SK-N-SH treated with all-trans-retinoic acid at 6 μM for 48 hours (cell line): Measurements from ENCODE around the gene KIF1C.

Source experiments
- ARNTL ChIP-seq: fragments of 450-650 bp; formaldehyde crosslinking; IDR thresholded peaks from 2 replicates; pipeline ENCODE4 v1.5.0; 2020; ENCODE audit warnings: low read depth, mild to moderate bottlenecking, moderate library complexity, borderline replicate concordance
- CSDC2 ChIP-seq: fragments of 250-450 bp; sonication (Bioruptor Pico); IDR thresholded peaks from 2 replicates; pipeline ENCODE4 v1.5.0; 2020; ENCODE audit warnings: mild to moderate bottlenecking, moderate library complexity
- ESRRG ChIP-seq: fragments of 250-450 bp; sonication (Bioruptor Pico); IDR thresholded peaks from 2 replicates; pipeline ENCODE4 v1.6.1; 2021; ENCODE audit warnings: mild to moderate bottlenecking
- GLIS3 ChIP-seq: fragments of 250-450 bp; sonication (Bioruptor Pico); IDR thresholded peaks from 2 replicates; pipeline ENCODE4 v1.5.0; 2020; ENCODE audit warnings: mild to moderate bottlenecking, moderate library complexity
- RARB ChIP-seq: fragments of 250-450 bp; sonication (Bioruptor Pico); IDR thresholded peaks from 2 replicates; pipeline ENCODE4 v1.8.0; 2021; ENCODE audit warnings: mild to moderate bottlenecking, moderate library complexity
- SNAI2 ChIP-seq: fragments of 250-450 bp; sonication (Bioruptor Pico); IDR thresholded peaks from 2 replicates; pipeline ENCODE4 v1.5.0; 2020; ENCODE audit warnings: mild to moderate bottlenecking, moderate library complexity
- ZC3H10 ChIP-seq: fragments of 250-450 bp; sonication (Bioruptor Pico); IDR thresholded peaks from 2 replicates; pipeline ENCODE4 v1.5.1; 2021; ENCODE audit warnings: mild to moderate bottlenecking, moderate library complexity
- ZFP30 ChIP-seq: fragments of 450-650 bp; formaldehyde crosslinking; IDR thresholded peaks from 2 replicates; pipeline ENCODE4 v1.5.0; 2022; ENCODE audit warnings: mild to moderate bottlenecking, moderate library complexity
- ZNF8 ChIP-seq: fragments of 450-650 bp; formaldehyde crosslinking; IDR thresholded peaks from 2 replicates; pipeline ENCODE4 v1.5.0; 2020; ENCODE audit warnings: mild to moderate bottlenecking, moderate library complexity
- TF ChIP-seq, protein P1 (sequence below): fragments of 250-450 bp; sonication (Bioruptor Pico); IDR thresholded peaks from 2 replicates; pipeline ENCODE4 v1.5.1; 2020; ENCODE audit warnings: low read depth, mild to moderate bottlenecking, moderate library complexity
- TF ChIP-seq, protein P2 (sequence below): fragments of 250-450 bp; sonication (Bioruptor Pico); IDR thresholded peaks from 2 replicates; pipeline ENCODE4 v1.5.1; 2021; ENCODE audit warnings: mild to moderate bottlenecking, moderate library complexity
- TF ChIP-seq, protein P3 (sequence below): fragments of 250-450 bp; sonication (Bioruptor Pico); IDR thresholded peaks from 2 replicates; pipeline ENCODE4 v1.8.0; 2021; ENCODE audit warnings: low read depth, mild to moderate bottlenecking, moderate library complexity, borderline replicate concordance
- TF ChIP-seq, protein P4 (sequence below): fragments of 250-450 bp; sonication (Bioruptor Pico); IDR thresholded peaks from 2 replicates; pipeline ENCODE4 v1.5.0; 2020; ENCODE audit warnings: mild to moderate bottlenecking, moderate library complexity
- TF ChIP-seq, protein P5 (sequence below): fragments of 250-450 bp; sonication (Bioruptor Pico); IDR thresholded peaks from 2 replicates; pipeline ENCODE4 v1.8.0; 2020; ENCODE audit warnings: mild to moderate bottlenecking, moderate library complexity, borderline replicate concordance

DNA sequence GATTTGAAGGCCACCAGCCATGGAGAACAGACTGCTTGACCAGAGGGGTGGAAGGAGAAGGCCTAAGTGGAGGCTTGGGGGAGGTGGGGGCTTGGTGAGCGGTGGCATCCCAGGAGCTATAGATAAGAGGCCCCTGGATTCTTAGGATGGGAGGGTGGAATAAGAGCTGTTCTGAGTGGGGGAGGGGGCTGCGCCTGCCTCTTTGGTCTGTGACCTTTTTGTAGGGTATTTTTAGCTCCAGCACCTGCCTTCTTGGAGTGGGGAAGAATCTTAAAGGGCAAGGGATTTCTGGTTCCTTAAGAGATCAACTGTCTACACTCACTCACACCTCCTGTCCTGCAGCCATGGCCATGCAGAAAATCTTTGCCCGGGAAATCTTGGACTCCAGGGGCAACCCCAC, 46.3 kb upstream of the KIF1C start:
- TF ChIP-seq RARB (CRISPR knock-in tag) (no peak), CSDC2 (CRISPR knock-in tag) (no peak), SNAI2 (CRISPR knock-in tag) (no peak), ZNF8 (CRISPR knock-in tag) (no peak), GLIS3 (CRISPR knock-in tag) (no peak), ARNTL (CRISPR knock-in tag) (no peak), ESRRG (CRISPR knock-in tag) (no peak), ZFP30 (no peak), ZC3H10 (CRISPR knock-in tag) (no peak)
- TF ChIP-seq, protein P1, sequence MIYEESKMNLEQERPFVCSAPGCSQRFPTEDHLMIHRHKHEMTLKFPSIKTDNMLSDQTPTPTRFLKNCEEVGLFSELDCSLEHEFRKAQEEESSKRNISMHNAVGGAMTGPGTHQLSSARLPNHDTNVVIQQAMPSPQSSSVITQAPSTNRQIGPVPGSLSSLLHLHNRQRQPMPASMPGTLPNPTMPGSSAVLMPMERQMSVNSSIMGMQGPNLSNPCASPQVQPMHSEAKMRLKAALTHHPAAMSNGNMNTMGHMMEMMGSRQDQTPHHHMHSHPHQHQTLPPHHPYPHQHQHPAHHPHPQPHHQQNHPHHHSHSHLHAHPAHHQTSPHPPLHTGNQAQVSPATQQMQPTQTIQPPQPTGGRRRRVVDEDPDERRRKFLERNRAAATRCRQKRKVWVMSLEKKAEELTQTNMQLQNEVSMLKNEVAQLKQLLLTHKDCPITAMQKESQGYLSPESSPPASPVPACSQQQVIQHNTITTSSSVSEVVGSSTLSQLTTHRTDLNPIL, result no peak
- TF ChIP-seq, protein P2, sequence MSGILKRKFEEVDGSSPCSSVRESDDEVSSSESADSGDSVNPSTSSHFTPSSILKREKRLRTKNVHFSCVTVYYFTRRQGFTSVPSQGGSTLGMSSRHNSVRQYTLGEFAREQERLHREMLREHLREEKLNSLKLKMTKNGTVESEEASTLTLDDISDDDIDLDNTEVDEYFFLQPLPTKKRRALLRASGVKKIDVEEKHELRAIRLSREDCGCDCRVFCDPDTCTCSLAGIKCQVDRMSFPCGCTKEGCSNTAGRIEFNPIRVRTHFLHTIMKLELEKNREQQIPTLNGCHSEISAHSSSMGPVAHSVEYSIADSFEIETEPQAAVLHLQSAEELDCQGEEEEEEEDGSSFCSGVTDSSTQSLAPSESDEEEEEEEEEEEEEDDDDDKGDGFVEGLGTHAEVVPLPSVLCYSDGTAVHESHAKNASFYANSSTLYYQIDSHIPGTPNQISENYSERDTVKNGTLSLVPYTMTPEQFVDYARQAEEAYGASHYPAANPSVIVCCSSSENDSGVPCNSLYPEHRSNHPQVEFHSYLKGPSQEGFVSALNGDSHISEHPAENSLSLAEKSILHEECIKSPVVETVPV (CRISPR knock-in tag), result no peak
- TF ChIP-seq, protein P3, sequence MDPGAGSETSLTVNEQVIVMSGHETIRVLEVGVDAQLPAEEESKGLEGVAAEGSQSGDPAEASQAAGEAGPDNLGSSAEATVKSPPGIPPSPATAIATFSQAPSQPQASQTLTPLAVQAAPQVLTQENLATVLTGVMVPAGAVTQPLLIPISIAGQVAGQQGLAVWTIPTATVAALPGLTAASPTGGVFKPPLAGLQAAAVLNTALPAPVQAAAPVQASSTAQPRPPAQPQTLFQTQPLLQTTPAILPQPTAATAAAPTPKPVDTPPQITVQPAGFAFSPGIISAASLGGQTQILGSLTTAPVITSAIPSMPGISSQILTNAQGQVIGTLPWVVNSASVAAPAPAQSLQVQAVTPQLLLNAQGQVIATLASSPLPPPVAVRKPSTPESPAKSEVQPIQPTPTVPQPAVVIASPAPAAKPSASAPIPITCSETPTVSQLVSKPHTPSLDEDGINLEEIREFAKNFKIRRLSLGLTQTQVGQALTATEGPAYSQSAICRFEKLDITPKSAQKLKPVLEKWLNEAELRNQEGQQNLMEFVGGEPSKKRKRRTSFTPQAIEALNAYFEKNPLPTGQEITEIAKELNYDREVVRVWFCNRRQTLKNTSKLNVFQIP (CRISPR knock-in tag), result no peak
- TF ChIP-seq, protein P4, sequence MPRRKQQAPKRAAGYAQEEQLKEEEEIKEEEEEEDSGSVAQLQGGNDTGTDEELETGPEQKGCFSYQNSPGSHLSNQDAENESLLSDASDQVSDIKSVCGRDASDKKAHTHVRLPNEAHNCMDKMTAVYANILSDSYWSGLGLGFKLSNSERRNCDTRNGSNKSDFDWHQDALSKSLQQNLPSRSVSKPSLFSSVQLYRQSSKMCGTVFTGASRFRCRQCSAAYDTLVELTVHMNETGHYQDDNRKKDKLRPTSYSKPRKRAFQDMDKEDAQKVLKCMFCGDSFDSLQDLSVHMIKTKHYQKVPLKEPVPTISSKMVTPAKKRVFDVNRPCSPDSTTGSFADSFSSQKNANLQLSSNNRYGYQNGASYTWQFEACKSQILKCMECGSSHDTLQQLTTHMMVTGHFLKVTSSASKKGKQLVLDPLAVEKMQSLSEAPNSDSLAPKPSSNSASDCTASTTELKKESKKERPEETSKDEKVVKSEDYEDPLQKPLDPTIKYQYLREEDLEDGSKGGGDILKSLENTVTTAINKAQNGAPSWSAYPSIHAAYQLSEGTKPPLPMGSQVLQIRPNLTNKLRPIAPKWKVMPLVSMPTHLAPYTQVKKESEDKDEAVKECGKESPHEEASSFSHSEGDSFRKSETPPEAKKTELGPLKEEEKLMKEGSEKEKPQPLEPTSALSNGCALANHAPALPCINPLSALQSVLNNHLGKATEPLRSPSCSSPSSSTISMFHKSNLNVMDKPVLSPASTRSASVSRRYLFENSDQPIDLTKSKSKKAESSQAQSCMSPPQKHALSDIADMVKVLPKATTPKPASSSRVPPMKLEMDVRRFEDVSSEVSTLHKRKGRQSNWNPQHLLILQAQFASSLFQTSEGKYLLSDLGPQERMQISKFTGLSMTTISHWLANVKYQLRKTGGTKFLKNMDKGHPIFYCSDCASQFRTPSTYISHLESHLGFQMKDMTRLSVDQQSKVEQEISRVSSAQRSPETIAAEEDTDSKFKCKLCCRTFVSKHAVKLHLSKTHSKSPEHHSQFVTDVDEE, result no peak
- TF ChIP-seq, protein P5, sequence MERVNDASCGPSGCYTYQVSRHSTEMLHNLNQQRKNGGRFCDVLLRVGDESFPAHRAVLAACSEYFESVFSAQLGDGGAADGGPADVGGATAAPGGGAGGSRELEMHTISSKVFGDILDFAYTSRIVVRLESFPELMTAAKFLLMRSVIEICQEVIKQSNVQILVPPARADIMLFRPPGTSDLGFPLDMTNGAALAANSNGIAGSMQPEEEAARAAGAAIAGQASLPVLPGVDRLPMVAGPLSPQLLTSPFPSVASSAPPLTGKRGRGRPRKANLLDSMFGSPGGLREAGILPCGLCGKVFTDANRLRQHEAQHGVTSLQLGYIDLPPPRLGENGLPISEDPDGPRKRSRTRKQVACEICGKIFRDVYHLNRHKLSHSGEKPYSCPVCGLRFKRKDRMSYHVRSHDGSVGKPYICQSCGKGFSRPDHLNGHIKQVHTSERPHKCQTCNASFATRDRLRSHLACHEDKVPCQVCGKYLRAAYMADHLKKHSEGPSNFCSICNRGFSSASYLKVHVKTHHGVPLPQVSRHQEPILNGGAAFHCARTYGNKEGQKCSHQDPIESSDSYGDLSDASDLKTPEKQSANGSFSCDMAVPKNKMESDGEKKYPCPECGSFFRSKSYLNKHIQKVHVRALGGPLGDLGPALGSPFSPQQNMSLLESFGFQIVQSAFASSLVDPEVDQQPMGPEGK (CRISPR knock-in tag), result no peak
